ENCODE results near the gene AKAP1.

DNA sequence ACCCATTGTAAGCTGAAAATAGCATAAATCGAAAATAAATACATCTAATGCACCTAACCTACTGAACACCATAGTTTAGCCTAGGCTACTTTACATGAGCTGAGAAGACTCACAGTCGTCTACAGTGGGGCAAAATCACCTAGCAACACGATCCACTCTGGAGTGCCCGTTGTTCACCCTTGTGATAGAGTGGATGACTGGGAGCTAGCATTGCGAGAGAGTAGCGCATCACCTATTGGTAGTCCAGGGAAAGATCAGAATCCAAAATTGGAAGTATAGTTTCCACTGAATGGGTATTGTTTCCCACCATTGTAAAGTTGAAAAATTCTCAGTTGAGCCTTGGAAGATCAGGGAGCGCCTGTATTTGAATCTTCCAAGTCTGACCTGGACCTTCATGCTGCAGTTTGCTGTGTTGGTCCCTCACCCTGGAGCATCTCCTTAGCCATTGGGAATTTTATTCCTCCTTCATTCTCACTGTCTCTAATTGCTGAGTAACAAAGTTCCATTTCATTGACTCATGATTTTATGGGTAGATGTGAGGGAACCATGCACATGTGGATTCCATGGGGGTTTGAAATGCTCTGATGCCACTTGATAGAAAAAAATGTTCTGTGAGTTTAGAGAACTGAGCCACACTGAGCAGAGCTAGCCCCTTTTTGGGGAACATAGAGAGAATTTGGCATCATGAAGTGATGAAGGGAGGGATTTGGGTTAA lies 19.6 kb downstream of the AKAP1 start:
- TF ChIP-seq ARNT (IDR thresholded peaks at IDR 0.05): no peak
- no peak for TF ChIP-seq NFRKB (IDR thresholded peaks at IDR 0.05)
- TF ChIP-seq SP1 (IDR thresholded peaks at IDR 0.05): no peak
- no peak for TF ChIP-seq TARDBP (IDR thresholded peaks at IDR 0.05)
- no peak for TF ChIP-seq FOXK2 (IDR thresholded peaks at IDR 0.05)
- no peak for TF ChIP-seq BHLHE40 (IDR thresholded peaks at IDR 0.05; ENCODE audit: borderline replicate concordance)
- no peak for TF ChIP-seq ELF4 (IDR thresholded peaks at IDR 0.05)
- TF ChIP-seq, protein P1, sequence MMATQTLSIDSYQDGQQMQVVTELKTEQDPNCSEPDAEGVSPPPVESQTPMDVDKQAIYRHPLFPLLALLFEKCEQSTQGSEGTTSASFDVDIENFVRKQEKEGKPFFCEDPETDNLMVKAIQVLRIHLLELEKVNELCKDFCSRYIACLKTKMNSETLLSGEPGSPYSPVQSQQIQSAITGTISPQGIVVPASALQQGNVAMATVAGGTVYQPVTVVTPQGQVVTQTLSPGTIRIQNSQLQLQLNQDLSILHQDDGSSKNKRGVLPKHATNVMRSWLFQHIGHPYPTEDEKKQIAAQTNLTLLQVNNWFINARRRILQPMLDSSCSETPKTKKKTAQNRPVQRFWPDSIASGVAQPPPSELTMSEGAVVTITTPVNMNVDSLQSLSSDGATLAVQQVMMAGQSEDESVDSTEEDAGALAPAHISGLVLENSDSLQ (IDR thresholded peaks at IDR 0.05): no peak
- TF ChIP-seq ZNF384 (IDR thresholded peaks at IDR 0.05): no peak
- TF ChIP-seq FOXA1 (IDR thresholded peaks at IDR 0.05): no peak
- no peak for TF ChIP-seq HDGF (IDR thresholded peaks at IDR 0.05; ENCODE audit: borderline replicate concordance)
- no peak for TF ChIP-seq L3MBTL2 (conservative IDR thresholded peaks at IDR 0.05)

All from HEK293T (cell line).